Measurements from ENCODE around the gene GNA14.
"Not testable (repeated sequence)": the region's sequence is repeated elsewhere in the genome, so short reads cannot be mapped to it uniquely, and the experiment has no call there.

Gene GNA14

DNA sequence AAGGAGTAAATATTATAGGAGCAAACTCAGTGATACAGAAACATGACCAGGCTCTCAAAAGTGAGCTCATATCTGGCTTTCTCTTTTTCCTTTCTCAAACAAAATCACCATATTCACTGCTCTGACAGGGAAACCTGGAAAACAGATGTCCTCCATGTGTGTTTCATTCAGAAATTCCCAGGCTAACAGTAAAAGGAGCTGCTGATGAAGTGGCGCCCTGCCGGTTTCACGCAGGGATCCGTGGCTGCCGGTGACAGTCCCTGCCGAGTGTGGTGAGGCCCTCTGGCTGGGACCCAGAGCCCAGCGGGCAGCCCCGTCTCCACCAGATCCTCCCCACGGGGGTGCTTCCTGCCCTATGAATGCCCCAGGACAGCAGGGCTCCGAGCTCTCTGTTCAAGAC is 208.1 kb downstream of the GNA14 start:
- DNase-seq: no peak

DNA sequence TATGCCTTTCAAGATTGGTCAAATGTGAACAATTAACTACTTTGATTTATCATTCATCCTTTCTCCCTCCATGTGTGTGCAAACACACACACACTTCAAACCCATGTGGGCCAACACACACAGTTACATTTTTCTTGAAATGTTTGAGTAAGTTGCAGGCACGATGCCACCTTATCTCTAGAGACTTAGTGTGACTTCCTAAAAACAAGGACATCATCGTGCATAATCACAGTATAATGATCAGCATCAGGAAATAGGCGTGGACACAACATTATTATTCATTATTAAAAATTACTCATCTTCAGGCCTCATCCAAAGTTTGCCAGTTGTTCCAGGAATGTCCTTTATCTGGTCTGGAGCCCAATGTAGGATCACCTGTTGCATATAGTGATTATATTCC is 209.5 kb downstream of the GNA14 start:
- no peak for DNase-seq

GRCh38 chr9:77435688-77436087 is 212.4 kb downstream of the GNA14 start:
- DNase-seq: no peak

DNA sequence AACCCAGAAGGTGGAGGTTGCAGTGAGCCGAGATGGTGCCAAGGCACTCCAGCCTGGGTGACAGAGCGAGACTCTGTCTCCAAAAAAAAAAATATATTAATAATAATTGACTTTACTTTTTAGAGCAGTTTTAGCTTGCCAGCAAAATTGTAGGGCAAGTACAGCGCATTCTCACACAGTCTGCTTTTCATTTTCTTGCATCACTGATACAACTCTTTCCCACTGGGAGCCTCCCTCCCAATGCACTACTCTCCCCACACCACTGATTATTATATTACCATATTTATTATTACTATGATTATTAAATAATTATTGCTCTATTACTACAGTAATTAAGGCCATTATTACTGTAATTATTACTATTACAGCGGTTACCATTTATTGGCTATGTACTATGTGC is 212.8 kb downstream of the GNA14 start:
- DNase-seq: no peak

DNA sequence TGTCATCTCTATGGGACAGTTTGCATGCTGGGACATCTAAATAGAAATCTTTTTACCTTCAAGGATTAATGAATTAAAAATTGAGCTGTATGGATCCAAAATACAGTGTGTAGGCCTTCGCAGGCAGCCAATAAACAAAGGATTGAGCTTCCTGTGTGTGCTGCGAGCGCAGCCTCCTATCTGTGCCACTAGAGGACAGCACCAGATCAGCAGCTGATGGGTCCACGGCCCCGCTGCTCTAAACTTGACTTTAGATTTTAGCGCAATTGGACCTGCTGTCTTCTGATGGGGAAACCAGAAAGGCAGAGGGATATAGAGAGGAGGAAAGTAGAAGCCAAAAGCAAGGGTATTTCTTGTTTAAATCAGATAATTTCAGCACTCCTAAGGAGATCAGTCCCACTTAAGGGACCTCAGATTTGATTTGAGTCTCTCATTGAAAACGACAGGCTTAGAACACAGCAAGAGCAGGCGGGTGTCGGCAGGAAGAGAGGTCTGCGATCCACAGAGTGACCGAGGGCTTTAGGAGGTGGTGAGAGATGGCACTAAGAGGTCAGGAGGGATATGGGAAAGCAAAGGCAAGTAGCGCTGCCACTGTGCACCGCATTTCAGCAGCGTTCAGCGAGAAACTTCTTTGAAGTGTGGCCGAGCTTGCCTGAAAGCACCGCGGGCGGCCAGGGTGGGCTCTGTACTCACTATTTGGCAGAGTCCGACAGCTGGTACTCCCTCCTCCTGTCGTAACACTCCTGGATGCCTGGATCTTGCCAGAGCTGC is 214.3 kb downstream of the GNA14 start:
- DNase-seq: no peak

DNA sequence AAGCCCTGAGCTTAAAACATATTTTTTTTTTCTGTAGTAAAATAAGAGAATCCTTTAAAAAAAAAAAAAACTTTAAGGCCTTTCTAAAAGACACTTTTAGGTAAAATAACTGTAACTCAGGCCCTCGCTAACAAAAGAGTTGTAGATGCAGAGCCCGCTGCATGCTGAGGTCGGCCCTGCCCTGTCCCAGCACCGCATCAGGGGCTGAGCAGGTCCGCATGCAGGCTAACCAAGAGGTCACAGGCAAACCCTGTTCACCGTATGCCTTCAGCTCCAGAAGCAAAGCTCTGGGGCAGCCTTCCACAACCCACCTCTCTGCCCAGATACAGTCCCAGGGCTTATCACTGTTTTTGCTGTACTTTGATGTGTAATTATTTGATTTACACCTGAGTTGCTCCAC is 216.1 kb downstream of the GNA14 start:
- DNase-seq: no peak

DNA sequence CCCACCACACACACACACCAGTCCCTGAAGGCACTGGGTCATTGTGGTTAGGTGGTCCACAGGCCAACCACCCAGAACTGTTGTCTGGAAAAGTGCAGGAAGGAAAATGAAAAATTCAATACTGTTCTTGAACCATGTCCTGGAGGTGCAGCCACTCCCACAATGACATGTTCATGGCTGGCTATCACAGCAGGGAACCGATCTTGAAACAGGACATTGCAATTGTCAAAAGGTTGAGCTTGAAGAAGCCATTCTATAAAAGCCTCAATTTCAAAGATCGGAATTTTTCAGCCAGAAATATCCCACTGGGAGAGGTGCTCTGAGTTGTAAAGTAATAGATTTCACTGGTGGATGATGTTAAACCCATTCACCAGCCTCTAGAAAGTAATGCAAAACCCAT is 218.2 kb downstream of the GNA14 start:
- no peak for DNase-seq

DNA sequence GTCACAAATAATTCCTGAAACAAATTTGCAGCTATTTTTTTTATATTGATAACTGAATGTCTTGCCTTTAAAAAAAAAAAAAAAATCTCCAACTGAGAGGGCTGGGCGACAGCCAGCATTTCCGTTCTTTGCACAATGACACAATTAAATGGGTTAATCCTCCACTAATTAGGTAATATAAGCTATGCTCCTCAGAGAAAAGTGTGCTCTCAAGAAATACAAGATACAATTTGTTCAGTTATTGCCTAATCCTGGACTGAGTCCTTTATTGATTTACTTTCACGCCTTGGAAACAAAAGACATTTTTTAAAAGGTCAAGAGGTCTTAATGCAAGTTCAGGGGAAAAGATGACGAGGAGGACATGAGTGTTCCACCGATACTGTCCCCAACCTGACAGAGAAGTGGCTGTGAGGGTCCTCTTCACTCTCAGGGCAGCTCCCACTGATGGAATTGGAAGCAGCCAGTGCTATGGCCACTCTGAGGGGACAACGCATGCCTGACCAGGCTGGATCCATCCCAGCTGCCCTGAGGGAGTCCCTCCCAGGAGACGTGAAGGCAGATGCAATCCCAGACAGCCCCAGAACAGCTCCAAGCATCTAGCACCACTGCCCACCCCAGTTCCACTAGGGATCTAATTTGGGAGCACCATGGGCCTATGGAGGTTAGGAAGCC is 220.7 kb downstream of the GNA14 start:
- DNase-seq: no peak

GRCh38 chr9:77426712-77427111 is 221.4 kb downstream of the GNA14 start:
- no peak for DNase-seq

GRCh38 chr9:77424993-77425392 is 223.1 kb downstream of the GNA14 start:
- DNase-seq: no peak

DNA sequence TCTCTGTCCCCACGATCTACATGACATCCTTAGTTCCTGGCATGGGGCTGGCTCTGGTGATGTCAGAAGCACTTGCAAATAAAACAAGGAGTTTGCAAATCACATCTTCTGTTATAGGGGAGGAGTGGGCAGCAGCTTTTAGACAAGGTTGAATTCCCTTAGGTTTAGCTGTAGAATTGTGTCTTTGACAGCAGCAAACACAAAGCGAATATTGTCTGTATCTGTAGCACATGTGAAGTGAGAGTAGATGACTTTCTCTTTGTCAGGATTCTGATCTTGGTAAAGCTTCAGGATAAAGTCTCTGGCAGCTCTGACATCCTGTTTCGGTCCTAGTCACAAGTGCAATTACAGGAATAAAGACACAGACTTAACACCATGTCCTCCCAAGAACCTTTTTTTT is 224.3 kb downstream of the GNA14 start:
- no peak for DNase-seq

DNA sequence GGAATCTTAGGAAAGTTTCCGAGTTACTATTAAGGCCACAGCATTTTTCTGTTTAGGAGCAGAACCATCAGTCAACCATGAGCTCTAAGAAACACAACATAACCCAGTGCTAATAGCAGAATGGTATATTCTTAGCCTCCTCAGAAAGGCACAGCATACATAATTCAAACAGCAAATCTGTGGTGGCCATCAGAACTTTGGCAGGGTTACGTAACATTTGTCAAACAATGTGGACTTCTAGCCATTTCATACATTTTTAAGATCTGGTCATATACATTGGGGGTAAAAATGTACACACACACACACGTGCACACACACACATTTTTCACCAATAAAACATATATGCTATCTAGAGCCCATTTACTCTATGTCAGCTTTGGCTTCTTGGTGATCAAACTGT is 225.2 kb downstream of the GNA14 start:
- no peak for DNase-seq

DNA sequence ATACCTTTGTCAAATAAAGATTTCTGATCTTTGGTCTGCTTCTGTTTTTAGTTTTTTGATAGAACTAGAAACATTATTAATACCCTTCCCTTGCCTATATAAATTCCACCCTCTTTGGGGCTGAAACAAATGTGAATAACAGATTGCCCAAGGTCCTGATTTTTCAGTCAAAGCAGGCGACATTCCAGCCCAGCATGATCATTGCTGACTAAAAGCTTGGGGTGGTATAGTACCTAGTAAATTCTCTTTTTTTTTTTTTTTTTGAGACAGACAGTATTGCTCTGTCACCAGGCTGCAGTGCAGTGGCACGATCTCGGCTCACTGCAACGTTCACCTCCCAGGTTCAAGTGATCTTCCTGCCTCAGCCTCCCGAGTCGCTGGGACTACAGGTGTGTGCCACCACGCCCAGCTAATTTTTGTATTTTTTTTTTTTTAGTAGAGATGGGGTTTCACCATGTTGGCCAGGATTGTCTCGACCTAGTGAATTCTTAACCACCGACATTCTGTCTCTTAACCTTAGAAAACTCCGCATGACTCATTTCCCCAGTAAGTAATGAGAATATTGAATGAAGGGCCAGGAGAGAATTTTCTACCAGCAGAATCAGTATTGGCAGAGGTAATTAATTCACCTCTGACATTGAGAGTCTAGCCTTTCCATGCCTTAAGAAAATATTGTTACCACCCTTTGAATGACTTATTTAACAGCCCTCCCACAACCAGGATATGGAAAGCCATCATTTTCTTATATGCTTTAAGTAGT is 226.4 kb downstream of the GNA14 start:
- no peak for DNase-seq

- no peak for DNase-seq
These were observed 227.5 kb downstream of the GNA14 start for GRCh38 chr9:77420641-77421040.

GRCh38 chr9:77418226-77418625 is 229.9 kb downstream of the GNA14 start:
- DNase-seq: no peak

GRCh38 chr9:77417566-77417965 is 230.6 kb downstream of the GNA14 start:
- no peak for DNase-seq

GRCh38 chr9:77408521-77408920 is 239.6 kb downstream of the GNA14 start:
- DNase-seq: not testable (repeated sequence)

DNA sequence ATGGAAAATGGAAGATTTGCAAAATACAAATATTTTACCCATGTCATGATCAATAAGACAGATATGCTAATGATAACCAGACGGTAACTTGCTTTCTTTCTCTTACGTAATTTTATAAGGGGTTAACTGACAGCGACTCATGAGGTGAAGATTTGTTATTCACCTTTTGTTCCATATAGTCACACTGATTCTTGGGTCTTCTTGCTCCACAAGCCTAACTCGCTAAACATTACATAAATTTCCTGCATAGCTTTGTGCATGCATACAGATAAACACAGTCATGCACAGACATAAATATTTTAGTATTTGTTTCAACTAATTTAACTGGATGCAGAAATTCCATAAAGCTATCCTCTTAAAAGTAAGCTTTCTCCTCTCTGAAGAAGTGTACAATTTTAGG is 244.9 kb downstream of the GNA14 start:
- DNase-seq: no peak

DNA sequence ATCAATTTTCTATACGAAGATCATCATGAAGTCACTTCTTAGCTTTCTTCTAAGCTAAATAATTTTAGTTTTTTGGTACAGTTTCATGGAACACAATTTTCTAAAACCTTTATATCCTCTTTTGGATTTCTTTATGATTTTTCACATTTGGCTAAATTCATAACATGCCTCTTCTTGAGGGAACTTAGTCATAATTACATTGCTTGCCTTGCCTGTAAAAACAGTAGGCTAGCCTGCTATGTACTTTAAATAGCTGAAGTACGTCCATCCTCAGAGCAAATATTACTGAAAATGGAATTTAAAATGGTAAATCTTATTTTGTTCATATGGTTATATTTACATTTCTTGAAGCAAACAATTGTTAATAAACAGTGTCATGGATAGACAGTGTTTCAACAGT is 245.8 kb downstream of the GNA14 start:
- DNase-seq: no peak

DNA sequence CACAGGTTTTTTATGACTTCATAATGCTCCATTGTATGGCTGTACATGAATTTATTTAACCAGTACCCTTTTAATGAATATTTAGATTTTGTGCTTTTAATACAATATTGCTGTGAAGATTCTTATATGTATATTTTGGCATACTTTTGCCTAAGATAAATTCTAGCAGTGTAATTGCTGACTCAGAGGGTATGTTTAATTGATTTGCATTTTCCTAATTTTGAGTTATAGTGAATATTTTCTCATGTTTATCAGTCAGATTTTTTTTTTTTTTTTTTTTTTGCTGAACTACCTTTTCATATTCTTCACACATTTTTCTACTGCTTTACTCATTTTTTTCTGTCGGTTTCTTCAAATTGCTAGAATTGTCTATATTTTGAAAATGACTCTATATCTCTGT is 248.2 kb downstream of the GNA14 start:
- DNase-seq: no peak

GRCh38 chr9:77398581-77398980 is 249.5 kb downstream of the GNA14 start:
- DNase-seq: not testable (repeated sequence)

GRCh38 chr9:77392328-77392727 is 255.8 kb downstream of the GNA14 start:
- DNase-seq: no peak

DNA sequence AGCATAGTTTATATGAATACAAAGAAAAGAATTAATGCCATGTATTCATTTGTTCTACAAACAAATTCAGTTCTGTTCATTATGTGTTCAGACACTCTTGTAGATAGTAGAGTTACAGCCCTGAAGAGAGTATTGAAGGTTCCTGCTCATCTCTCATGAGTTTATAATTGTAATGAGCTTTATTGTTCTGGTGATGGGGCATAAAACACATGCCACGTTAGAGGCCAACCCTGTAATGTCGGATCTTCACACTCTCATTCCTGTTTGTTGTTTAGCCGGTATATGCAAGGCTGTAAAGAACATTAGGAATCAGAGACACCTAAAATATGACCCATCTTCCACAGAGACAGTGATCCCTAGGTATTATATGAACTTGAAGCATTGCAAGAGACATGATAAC is 256.3 kb downstream of the GNA14 start:
- DNase-seq: no peak

- no peak for DNase-seq
These were observed 261.9 kb downstream of the GNA14 start for GRCh38 chr9:77386187-77386586.

All from activated gamma-delta T cell (primary cell).